Omental fat pad (tissue), 4 donors: ENCODE results near the gene MYO18A. TPM values are rescaled to one million over a fixed set of nuclear protein-coding genes. Genes with fewer than 3 reads are reported as not detected.

ENCODE experiments used
- ATAC-seq: fragments of 150-250 bp; one replicate; pipeline ENCODE4 v1.9.1; 2016; ENCODE audit warnings: mild to moderate bottlenecking, moderate library complexity; ENCODE audit not compliant: low FRiP score
- DNase-seq: peaks from one replicate; pipeline ENCODE4 v3.0.0-alpha.2; 2019; ENCODE audit warnings: low spot score
- total RNA-seq, 4 donors: library from RNA; depleted of rRNA; stranded (reverse); fragments of >200 nt; gene quantifications; one replicate each; pipeline ENCODE4 v1.1.0, GENCODE V29; 2016
- TF ChIP-seq, protein P1 (sequence below), 3 donors: fragments of 450-650 bp; IDR thresholded peaks; one replicate each; pipeline ENCODE4 v1.5.1; 2016 to 2017; ENCODE audit warnings: antibody characterized with exemption in 3 of 3, mild to moderate bottlenecking in 3 of 3, moderate library complexity in 2 of 3

Gene MYO18A
- total RNA-seq, 4 donors from 2014 or later = 33.1 to 99.0 (median 50.6) TPM

- TF ChIP-seq, protein P1, sequence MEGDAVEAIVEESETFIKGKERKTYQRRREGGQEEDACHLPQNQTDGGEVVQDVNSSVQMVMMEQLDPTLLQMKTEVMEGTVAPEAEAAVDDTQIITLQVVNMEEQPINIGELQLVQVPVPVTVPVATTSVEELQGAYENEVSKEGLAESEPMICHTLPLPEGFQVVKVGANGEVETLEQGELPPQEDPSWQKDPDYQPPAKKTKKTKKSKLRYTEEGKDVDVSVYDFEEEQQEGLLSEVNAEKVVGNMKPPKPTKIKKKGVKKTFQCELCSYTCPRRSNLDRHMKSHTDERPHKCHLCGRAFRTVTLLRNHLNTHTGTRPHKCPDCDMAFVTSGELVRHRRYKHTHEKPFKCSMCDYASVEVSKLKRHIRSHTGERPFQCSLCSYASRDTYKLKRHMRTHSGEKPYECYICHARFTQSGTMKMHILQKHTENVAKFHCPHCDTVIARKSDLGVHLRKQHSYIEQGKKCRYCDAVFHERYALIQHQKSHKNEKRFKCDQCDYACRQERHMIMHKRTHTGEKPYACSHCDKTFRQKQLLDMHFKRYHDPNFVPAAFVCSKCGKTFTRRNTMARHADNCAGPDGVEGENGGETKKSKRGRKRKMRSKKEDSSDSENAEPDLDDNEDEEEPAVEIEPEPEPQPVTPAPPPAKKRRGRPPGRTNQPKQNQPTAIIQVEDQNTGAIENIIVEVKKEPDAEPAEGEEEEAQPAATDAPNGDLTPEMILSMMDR (IDR thresholded peaks at IDR 0.05) = no peak
- peak; percentile 71 for ATAC-seq
These were observed 101.8 kb downstream of the MYO18A start for GRCh38 chr17:29078183-29079045.

GRCh38 chr17:29077320-29077719 is 102.9 kb downstream of the MYO18A start:
- TF ChIP-seq, protein P1 (IDR thresholded peaks at IDR 0.05) = no peak
- ATAC-seq (no peak), DNase-seq (no peak)

More at GRCh38 chr17:29078183-29079045, 101.8 kb downstream of the MYO18A start:
- DNase-seq = no peak

DNA sequence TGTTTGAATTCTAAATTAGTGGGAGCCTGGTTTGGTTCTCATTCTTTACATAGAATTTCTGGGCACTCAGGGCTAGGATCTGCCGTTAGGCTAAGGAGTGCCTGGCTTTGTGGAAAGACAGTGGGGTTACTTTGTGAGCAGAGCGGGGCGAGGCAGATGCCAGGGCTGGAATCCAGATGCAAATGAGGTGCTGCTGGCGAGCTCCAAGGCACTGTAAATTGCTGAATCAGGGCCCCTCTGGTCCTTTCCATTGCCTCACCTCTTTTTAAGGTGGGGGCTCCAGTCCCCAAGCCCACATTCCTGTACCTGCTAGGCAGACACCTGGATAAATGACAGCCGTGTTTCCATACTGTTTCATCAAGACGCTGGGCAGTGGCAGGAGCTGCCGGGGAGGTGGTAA is 103.5 kb downstream of the MYO18A start:
- ATAC-seq = no peak
- DNase-seq = no peak
- TF ChIP-seq, protein P1 (IDR thresholded peaks at IDR 0.05) = no peak

- TF ChIP-seq, protein P1 (IDR thresholded peaks at IDR 0.05) = no peak
- ATAC-seq (no peak), DNase-seq (no peak)
These were observed 104.1 kb downstream of the MYO18A start for GRCh38 chr17:29076087-29076486.

DNA sequence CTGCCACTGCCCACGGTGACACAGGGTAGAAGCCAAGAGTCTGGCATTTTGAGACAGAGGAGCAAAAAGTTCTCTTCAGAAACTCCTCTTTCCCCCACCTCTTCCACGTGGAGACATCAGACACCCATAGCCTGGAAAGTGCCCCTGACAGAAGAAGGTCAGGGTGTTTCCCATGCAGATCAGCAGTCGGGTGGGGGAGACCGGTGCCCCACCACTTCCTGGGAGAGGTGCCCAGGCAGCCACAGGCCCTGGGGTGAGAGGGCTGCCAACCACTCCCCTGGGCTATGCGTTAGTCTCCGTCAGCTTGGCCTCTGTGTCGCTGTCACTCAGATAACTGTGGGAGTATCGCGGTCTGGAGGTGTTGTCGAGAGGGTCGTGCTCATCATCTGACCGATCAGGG is 105.7 kb downstream of the MYO18A start:
- TF ChIP-seq, protein P1 (IDR thresholded peaks at IDR 0.05) = no peak
- ATAC-seq = no peak
- no peak for DNase-seq

GRCh38 chr17:29073520-29073919 is 106.7 kb downstream of the MYO18A start:
- ATAC-seq = no peak
- no peak for DNase-seq
- TF ChIP-seq, protein P1 (IDR thresholded peaks at IDR 0.05) = no peak

DNA sequence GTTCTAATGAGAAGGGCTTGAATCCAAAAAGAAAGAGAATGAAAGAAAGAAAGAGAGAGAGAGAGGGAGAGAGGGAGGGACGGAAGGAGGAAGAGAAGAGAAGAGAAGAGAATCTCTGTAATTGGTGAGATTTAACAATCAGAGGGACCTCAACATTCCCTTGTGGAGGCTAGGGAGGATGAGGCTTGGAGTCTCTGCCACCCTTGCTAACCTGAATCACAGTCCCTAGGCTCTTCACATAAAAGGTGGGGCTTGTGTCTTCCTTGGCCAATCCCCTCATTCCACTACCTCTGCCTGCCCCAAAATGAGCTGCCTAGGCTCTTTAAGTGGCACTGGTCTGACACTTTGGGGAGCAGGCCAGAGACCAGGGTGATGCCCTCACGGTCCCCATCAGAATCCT is 107.2 kb downstream of the MYO18A start:
- DNase-seq = no peak
- TF ChIP-seq, protein P1 (IDR thresholded peaks at IDR 0.05) = no peak
- ATAC-seq = no peak
